Kidney epithelial cell (primary cell): Measurements from ENCODE around the gene HOXB4. TPM values are rescaled to one million over a fixed set of nuclear protein-coding genes. Genes with fewer than 3 reads are reported as not detected.

ENCODE experiments used
- DNase-seq: peaks from one replicate; pipeline ENCODE4 v3.0.0-alpha.2; 2010; ENCODE audit warnings: low read depth
- H3K27me3 ChIP-seq: 2 replicates; pipeline ENCODE4 v1.6.0; 2011; ENCODE audit warnings: low read length; ENCODE audit not compliant: control insufficient read depth, insufficient read depth
- H3K36me3 ChIP-seq: 2 replicates; pipeline ENCODE4 v1.5.1; 2011; ENCODE audit warnings: low read length; ENCODE audit not compliant: control insufficient read depth, insufficient read depth
- H3K4me3 ChIP-seq: 2 replicates; pipeline ENCODE4 v1.5.1; 2011; ENCODE audit warnings: low read depth, mild to moderate bottlenecking, control low read depth, low read length
- CTCF ChIP-seq: IDR thresholded peaks from 2 replicates; pipeline ENCODE4 v1.5.1; 2011; ENCODE audit warnings: mild to moderate bottlenecking, moderate library complexity, low read length, control low read depth, inconsistent platforms; ENCODE audit not compliant: insufficient read depth, poor library complexity, severe bottlenecking
- total RNA-seq: library from RNA; depleted of rRNA; stranded (reverse); fragments of >200 nt; gene quantifications from 2 replicates; pipeline ENCODE4 v1.2.3, GENCODE V29; 2015

HOXB4 gene
- total RNA-seq, 1 donor from 2014 or later, result 3.6 TPM

GRCh38 chr17:48526608-48527546 lies 51.3 kb downstream of the HOXB4 start:
- no peak for TF ChIP-seq CTCF
- DNase-seq, result no peak
- H3K4me3 ChIP-seq, result no peak overlapping the region

More at GRCh38 chr17:48526608-48527546, 51.3 kb downstream of the HOXB4 start:
- H3K27me3 ChIP-seq, result no peaks in the 10 kb centered on the region
- H3K36me3 ChIP-seq, result no peaks in the 10 kb centered on the region

Other genes with a start within 250 kb of the HOXB4 start
- 3.6 and 5.6 TPM in 2 replicates for gene SKAP1, start 148.1 kb downstream of the HOXB4 start, total RNA-seq
- gene HOXB1, start 47.3 kb downstream of the HOXB4 start, total RNA-seq, result not detected in 2 replicates
- 15.2 and 24.6 TPM in 2 replicates for gene HOXB2, start 33.2 kb downstream of the HOXB4 start, total RNA-seq
- 24.0 and 31.1 TPM in 2 replicates for gene HOXB3, start 11.9 kb upstream of the HOXB4 start, total RNA-seq
- gene HOXB5, start 15.4 kb upstream of the HOXB4 start, total RNA-seq, result 3.6 and 3.8 TPM in 2 replicates
- gene HOXB6, start 26.6 kb upstream of the HOXB4 start, total RNA-seq, result 29.8 and 30.7 TPM in 2 replicates
- 26.3 and 27.2 TPM in 2 replicates for gene HOXB7, start 32.7 kb upstream of the HOXB4 start, total RNA-seq
- 7.2 and 7.5 TPM in 2 replicates for gene HOXB8, start 36.9 kb upstream of the HOXB4 start, total RNA-seq
- 70.1 and 77.0 TPM in 2 replicates for gene HOXB9, start 48.0 kb upstream of the HOXB4 start, total RNA-seq
- gene PRAC1, start 144.2 kb upstream of the HOXB4 start, total RNA-seq, result not detected in 2 replicates
- not detected in 2 replicates for gene PRAC2, start 144.8 kb upstream of the HOXB4 start, total RNA-seq
- not detected in 2 replicates for gene HOXB13, start 150.4 kb upstream of the HOXB4 start, total RNA-seq
- gene TTLL6, start 238.9 kb upstream of the HOXB4 start, total RNA-seq, result not detected in 2 replicates